Fibroblast of skin of abdomen (primary cell): ENCODE results near the gene CA4.
A peak's percentile ranks its signal among the peaks of the same experiment; 100 is the strongest.

Experiments used
- DNase-seq: peaks from one replicate; pipeline ENCODE4 v3.0.0-alpha.2; 2013

CA4 gene

GRCh38 chr17:60130466-60130865 is 19.3 kb upstream of the CA4 start:
- no peak for DNase-seq

GRCh38 chr17:60134396-60135150 is 15.2 kb upstream of the CA4 start:
- peak; percentile 36 for DNase-seq

DNA sequence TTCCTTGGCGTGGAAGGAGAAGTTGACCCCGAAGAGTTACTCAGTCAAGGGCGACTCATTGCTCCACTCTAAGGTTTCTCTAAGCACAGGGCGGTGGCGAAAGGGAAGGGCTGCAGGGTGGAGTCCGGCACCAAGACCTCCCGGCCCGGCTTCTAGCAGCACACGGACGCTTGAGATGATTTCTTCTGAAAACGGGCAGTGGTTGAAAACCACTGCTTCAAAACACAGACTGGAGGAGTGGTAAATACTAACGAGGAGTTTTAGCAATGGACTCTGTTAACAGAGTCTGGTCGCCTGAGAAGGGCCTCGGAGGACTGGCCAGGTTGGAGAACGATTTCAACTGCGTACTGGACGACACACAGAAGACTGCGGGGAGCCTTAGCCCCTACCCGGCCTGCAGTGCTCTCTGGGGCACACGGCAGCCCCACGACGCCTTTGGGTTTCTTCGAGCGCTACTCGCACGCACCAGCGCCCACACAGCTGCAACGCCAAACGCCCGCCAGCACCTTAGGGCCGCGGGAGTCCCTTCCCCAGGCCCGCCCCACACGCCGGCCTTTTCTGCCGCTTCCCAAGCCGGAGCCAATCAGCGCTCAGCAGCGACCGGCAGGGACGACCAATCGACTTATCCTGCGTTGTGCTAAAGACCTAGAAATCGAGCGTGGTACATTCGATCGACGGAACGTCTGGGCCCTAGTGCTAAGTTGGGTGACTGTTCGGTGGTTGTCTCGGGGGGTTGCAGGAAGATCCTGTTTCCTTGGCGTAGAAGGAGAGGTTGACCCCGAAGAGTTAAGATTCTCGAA is 14.4 kb upstream of the CA4 start:
- peak; percentile 87 for DNase-seq

- DNase-seq: no peak
Observed at GRCh38 chr17:60135951-60136666, 13.7 kb upstream of the CA4 start.

DNA sequence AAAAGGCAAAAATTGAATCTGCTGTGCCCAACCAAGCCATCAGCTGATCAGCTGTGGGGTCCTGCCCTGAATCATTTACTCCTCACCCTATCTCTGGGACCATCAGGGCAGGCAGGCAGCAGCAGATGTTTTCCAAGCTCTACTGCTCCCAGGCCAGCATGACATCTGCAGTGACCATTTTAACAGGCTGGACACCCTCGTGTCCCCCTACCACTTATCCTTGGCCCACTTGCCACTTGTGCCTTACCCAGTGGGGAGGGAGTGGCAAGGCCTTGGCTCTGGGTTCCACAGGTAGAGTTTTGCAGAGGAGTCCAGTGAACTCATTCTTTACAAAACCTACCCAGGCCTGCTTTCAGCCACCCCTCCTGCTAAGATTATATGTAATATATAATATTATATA is 12.0 kb upstream of the CA4 start:
- DNase-seq: no peak

DNA sequence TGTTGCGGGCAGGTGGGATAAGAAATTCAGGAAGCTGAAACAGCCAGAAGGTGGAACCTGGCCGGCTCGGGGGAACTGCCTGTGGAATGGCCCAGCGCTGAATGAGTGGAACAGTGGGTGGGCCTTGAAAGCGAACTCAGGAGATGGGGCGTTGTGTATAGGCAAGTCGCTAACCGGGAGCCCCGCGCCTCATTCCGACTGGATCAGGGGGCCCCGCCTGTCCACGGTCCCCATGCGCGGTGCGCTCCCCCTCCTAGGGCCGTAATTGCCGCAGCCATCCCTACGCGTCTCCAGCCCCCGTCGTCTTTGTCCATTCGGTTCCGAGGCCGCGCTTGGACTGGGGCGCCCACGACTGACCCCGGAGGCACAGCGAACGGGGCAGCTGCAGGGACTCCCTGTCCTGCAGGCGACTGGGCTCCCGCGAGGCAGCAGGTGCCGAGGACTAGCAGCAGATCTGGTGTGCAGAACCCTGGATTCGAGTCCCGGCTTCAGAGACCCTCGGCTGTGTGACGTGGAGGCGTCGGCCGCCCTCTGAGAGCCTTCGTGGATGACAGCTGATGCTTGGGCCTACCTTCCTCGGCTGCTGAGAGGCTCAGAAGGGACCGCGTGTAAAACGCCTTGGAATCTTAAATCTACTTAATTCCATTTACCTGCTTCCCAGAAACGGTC is 10.9 kb upstream of the CA4 start:
- no peak for DNase-seq

GRCh38 chr17:60139438-60140285 is 10.1 kb upstream of the CA4 start:
- peak; percentile 52 for DNase-seq

- DNase-seq: peak; percentile 61
Observed at GRCh38 chr17:60141111-60142018, 8.4 kb upstream of the CA4 start.

DNA sequence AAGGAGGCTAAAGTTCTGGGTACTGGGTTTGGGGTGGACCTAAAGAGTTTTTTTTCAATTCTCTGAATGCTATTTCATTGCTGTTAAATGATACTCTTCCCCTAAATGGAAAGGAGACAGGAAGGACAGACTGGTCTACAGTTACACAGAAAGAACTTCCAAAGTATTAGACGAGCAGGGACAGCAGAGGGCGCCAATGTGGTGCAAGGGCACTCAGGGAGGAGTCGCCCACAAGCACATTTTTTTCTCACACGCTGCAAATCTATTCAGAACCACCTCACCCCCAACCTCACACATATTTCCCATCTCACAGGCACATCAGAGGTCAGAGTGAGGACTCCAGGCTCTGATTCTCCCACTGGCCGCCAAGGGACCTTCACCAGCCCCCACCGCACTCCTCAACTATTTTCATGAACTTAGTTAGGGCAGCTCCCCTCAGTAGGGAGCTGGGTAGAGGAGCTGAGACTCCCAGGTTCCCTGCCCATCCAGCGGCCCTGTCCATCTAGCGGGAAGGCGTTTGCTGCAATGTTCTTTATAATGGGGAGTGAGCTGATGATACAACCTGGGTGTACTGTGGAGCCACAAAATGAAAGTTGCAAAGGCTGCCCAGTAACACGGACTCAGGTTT is 6.8 kb upstream of the CA4 start:
- DNase-seq: peak; percentile 87

GRCh38 chr17:60145006-60145935 is 4.5 kb upstream of the CA4 start:
- DNase-seq: no peak

DNA sequence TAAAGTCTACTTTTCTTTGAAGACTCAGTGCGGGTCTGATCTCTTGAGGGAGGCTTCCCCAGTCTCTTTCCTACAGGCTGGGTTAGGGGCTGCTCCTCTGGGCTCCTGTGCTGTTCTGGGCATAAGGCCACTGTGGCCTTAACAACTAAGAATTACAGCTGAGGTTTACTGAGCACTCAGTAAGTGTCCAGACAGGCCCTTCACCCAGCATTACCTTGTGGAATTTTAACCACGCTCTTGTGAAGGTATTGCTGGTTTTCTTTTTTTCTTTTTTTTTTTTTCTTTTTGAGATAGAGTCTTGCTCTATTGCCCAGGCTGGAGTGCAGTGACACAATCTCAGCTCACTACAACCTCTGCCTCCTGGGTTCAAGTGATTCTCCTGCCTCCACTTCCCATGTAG is 3.6 kb upstream of the CA4 start:
- DNase-seq: no peak

DNA sequence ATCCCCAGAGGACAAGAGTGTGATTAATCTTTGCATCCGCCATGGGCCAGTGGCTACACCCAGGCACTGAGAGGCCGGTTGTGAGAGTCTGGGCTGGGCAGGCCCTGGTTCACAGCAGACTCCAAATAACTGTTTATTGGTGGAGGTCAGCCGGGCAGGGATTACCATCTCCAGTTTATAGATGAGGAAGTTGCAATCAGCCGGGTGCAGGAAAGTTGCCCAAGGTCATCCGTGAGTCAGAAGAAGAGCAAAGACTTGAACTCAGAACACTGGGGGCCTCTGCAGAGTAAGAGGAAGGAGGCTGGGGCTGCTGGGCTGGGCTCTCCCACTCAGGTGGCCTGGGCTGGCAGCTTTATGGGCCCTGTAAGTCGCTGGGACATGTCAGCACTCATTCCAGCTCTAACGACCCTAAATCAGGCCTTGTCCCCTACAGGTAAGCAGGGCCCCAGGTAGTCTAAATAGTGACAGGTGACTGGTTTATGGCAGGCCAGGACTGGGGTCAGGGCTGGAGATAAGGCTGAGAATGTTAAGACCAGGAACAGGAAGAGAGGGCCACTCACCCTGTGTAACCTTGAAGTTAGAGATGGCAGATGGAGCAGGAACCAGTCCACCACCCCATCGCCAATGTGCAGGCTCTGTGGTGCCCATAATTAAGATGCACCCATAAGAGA is 2.1 kb upstream of the CA4 start:
- no peak for DNase-seq

DNA sequence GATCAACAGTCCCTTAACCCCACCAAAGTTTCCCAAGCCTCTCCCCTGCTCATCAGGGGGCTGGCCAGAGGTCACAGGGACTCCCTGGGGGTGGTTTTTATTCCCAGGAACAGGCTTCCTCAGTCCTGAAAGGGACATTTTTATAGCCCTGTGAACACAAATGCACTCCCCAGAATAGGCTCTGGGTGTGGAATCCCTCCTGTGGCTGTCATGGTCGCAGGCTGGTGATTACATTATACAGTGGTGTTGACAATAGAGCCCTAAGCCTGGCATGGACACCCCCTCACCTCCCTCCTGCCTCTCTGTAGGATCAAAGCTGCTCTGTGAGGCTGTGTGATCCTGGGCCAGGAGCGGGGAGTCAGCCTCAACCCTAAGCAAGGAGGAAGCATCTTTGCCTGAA is 1.4 kb upstream of the CA4 start:
- DNase-seq: no peak

- DNase-seq: no peak
Observed at GRCh38 chr17:60151355-60151754, 1.6 kb downstream of the CA4 start.

- DNase-seq: peak; percentile 25
Observed at GRCh38 chr17:60153606-60154390, 4.0 kb downstream of the CA4 start.

GRCh38 chr17:60154616-60155426 is 5.0 kb downstream of the CA4 start:
- DNase-seq: peak; percentile 73

GRCh38 chr17:60155427-60155814 is 5.6 kb downstream of the CA4 start:
- DNase-seq: no peak
